ENCODE data around the gene ILKAP.

DNA sequence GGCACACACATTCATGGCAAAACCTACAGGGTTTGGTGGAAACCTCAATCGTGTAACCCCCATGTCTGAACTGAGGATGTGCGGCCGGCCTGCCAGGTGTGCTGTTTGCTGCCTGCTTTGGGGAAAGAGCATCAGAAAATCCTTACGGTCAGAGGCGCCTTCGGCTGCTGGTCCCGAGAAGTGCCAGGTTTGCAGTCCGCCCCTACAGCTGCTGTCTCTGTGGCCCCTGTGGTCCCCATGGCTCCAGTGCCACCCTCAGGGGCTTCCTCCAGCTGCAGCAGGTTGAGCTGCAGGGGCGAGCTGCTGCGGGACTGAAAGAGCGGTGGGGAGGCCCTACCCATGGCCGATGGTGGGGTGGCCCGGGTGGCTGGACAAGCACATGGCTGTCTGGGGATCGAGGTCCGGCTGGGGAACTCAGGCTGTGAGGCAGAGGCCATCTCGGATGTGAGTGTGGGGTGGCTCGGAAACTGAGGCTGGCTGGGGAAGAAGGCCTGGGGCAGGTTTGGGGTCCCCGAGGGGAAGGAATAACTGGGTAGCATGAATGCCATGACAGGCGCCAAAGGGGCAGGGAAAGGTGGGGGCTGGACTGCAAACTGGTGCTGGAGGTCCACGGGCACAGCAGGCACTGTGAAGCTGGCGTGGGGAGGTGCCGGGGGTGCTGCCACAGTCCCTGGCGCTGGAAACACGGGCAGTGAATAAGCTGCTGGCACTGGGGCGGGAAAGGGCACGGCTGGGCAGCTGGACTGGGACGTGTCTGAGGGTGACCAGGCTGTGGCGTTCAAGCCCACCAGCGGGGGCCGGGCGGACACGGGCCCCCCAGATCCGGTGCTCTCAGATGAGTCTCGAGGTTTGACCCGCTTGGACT, 49.5 kb upstream of the ILKAP start:
- TF ChIP-seq POLR2A (IDR thresholded peaks at IDR 0.05; ENCODE audit: low read depth, low read length) (no peak), POLR2AphosphoS5 (IDR thresholded peaks at IDR 0.05; ENCODE audit: low read depth, low read length) (no peak), SPI1 (IDR thresholded peaks at IDR 0.05; ENCODE audit: low read depth, low read length) (no peak), TAF1 (IDR thresholded peaks at IDR 0.05; ENCODE audit: low read depth, low read length) (no peak)
